Tibial nerve (tissue), 4 donors: Measurements from ENCODE around the gene MYB. TPM values are rescaled to one million over a fixed set of nuclear protein-coding genes. Genes with fewer than 3 reads are reported as not detected.

Experiments
- DNase-seq, 2 donors: peaks; one replicate each; pipeline ENCODE4 v3.0.0-alpha.2; 2019; ENCODE audit warnings: low spot score in 2 of 2
- H3K27ac ChIP-seq, 4 donors: fragments of 200-600 bp; sonication (generic) in 3 of 4; one replicate each; pipeline ENCODE4 v1.5.1; 2017 to 2019; ENCODE audit warnings: mild to moderate bottlenecking in 1 of 4
- H3K27me3 ChIP-seq, 2 donors: fragments of 200-600 bp; sonication (generic) in 1 of 2; one replicate each; pipeline versions ENCODE4 v1.5.1 to v1.6.0; 2017 to 2019
- H3K36me3 ChIP-seq, 3 donors: fragments of 200-600 bp; sonication (generic); one replicate each; pipeline ENCODE4 v1.5.1; 2018 to 2019
- H3K4me1 ChIP-seq, 4 donors: fragments of 200-600 bp; sonication (generic) in 3 of 4; one replicate each; pipeline ENCODE4 v1.5.1; 2017 to 2019
- H3K4me3 ChIP-seq, 4 donors: fragments of 200-600 bp; sonication (generic) in 3 of 4; one replicate each; pipeline ENCODE4 v1.5.1; 2017 to 2019; ENCODE audit warnings: mild to moderate bottlenecking in 1 of 4, moderate library complexity in 1 of 4
- H3K9me3 ChIP-seq, 4 donors: fragments of 200-600 bp; sonication (generic) in 3 of 4; one replicate each; pipeline ENCODE4 v1.5.1; 2017 to 2019
- CTCF ChIP-seq, 5 experiments: fragments of 200-600 bp in 3 of 5; fragments of 450-650 bp in 2 of 5; sonication (generic) in 3 of 5; IDR thresholded peaks; one replicate each; pipeline ENCODE4 v1.5.1; 2016 to 2019; ENCODE audit warnings: antibody characterized with exemption in 5 of 5, mild to moderate bottlenecking in 3 of 5, moderate library complexity in 2 of 5
- EP300 ChIP-seq, 2 donors: sonication (generic); formaldehyde crosslinking; IDR thresholded peaks; one replicate each; pipeline ENCODE4 v1.6.1; 2017; ENCODE audit warnings: antibody characterized with exemption in 2 of 2, mild to moderate bottlenecking in 1 of 2
- POLR2A ChIP-seq, 2 donors: fragments of 450-650 bp; IDR thresholded peaks; one replicate each; pipeline ENCODE4 v1.6.1; 2017; ENCODE audit warnings: antibody characterized with exemption in 2 of 2, mild to moderate bottlenecking in 2 of 2, moderate library complexity in 2 of 2
- WGBS, 2 donors: methylation state at CpG; one replicate each; pipeline ENCODE4 v1.1.5; 2018; 5-methylcytosine and 5-hydroxymethylcytosine counted together
- total RNA-seq, 4 donors: library from RNA; depleted of rRNA; stranded (reverse); fragments of >200 nt; gene quantifications; one replicate each; pipeline ENCODE4 v1.1.0, GENCODE V29; 2016

MYB gene
- total RNA-seq, 4 donors from 2014 or later, result 0.63 to 1.2 (median 0.83) TPM

- Histone ChIP-seq H3K4me1 (no peaks in the 10 kb centered on the region), H3K36me3 (no peaks in the 10 kb centered on the region), H3K27me3 (no peaks in the 10 kb centered on the region), H3K27ac (no peak overlapping the region), H3K9me3 (no peaks in the 10 kb centered on the region), H3K4me3 (no peak overlapping the region)
- no peak for TF ChIP-seq POLR2A (IDR thresholded peaks at IDR 0.05)
- TF ChIP-seq EP300 (IDR thresholded peaks at IDR 0.05), result no peak
- no peak for TF ChIP-seq CTCF (IDR thresholded peaks at IDR 0.05)
- DNase-seq, result no peak
- 71 to 75% methylated on average over 9 of the region's 9 CpGs for WGBS, 2 donors
Measured at GRCh38 chr6:135250751-135251497, 69.8 kb downstream of the MYB start.

- H3K27me3 ChIP-seq, result no peaks in the 10 kb centered on the region
- no peaks in the 10 kb centered on the region for H3K36me3 ChIP-seq
- WGBS, 2 donors, result 67% methylated on average over 13 of the region's 13 CpGs
- H3K4me3 ChIP-seq, result no peak overlapping the region
- DNase-seq, result no peak
- no peaks in the 10 kb centered on the region for H3K9me3 ChIP-seq
- H3K4me1 ChIP-seq, result no peaks in the 10 kb centered on the region
- TF ChIP-seq POLR2A (IDR thresholded peaks at IDR 0.05), result no peak
- no peak for TF ChIP-seq EP300 (IDR thresholded peaks at IDR 0.05)
- TF ChIP-seq CTCF (IDR thresholded peaks at IDR 0.05), result no peak
- no peak overlapping the region for H3K27ac ChIP-seq
Measured at GRCh38 chr6:135251498-135252441, 70.7 kb downstream of the MYB start.

- DNase-seq, result no peak
- Histone ChIP-seq H3K4me3 (no peak overlapping the region), H3K9me3 (no peaks in the 10 kb centered on the region), H3K27me3 (no peaks in the 10 kb centered on the region), H3K36me3 (no peaks in the 10 kb centered on the region), H3K27ac (no peak overlapping the region), H3K4me1 (no peaks in the 10 kb centered on the region)
- TF ChIP-seq EP300 (IDR thresholded peaks at IDR 0.05) (no peak), POLR2A (IDR thresholded peaks at IDR 0.05) (no peak), CTCF (IDR thresholded peaks at IDR 0.05) (no peak)
- 54 to 62% methylated on average over 1 of the region's 1 CpG for WGBS, 2 donors
Measured at GRCh38 chr6:135254471-135254870, 73.4 kb downstream of the MYB start.

GRCh38 chr6:135256866-135257265, 75.8 kb downstream of the MYB start:
- Histone ChIP-seq H3K27ac (no peak overlapping the region), H3K9me3 (no peaks in the 10 kb centered on the region), H3K27me3 (no peaks in the 10 kb centered on the region), H3K4me3 (no peak overlapping the region), H3K36me3 (no peaks in the 10 kb centered on the region), H3K4me1 (no peaks in the 10 kb centered on the region)
- DNase-seq, result no peak
- WGBS, 2 donors, result 47 to 50% methylated on average over 4 of the region's 4 CpGs
- TF ChIP-seq POLR2A (IDR thresholded peaks at IDR 0.05) (no peak), EP300 (IDR thresholded peaks at IDR 0.05) (no peak), CTCF (IDR thresholded peaks at IDR 0.05) (no peak)
